ENCODE results near the gene AHNAK.

Gene AHNAK

DNA sequence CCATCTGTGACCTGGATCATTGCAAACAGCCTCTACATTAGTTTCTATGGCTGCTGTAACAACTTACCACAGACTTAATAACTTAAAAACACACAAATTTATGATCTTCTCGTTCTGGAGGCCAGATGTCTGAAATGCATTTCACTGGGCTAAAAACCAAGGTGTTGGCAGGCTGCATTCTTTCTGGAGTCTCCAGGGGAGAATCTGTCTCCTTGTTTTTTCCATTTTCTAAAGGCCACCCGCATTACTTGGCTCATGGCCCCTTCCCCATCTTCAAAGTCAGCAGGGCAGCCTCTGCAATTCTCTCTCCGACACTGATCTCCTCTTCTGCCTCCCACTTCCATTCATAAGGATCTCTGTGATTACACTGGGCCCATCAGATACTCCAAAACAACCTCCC, 116.2 kb downstream of the AHNAK start:
- no peak for DNase-seq

GRCh38 chr11:62428871-62429560, 117.6 kb downstream of the AHNAK start:
- DNase-seq = no peak

- DNase-seq = no peak
These were observed 118.9 kb downstream of the AHNAK start for GRCh38 chr11:62427630-62428233.

DNA sequence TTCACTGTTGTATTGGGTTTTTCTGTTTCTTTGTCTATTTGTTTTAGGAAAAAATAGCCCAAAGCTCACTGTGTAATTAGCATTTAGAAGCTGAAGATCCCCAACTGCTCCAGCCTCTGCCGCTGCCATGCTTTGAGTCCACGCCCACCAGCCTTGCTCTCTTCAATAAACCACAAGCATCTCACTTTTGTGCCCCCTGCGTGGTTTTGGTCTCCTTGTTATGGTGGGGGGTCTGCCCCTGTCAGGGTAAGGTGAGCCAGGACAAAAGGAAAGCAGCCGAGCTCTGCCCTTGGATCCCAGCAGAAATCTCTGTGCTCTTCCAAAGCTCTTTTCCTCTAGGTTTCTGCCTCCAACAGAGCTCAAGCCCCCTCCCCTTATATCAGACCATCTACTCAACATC, 123.6 kb downstream of the AHNAK start:
- no peak for DNase-seq

DNA sequence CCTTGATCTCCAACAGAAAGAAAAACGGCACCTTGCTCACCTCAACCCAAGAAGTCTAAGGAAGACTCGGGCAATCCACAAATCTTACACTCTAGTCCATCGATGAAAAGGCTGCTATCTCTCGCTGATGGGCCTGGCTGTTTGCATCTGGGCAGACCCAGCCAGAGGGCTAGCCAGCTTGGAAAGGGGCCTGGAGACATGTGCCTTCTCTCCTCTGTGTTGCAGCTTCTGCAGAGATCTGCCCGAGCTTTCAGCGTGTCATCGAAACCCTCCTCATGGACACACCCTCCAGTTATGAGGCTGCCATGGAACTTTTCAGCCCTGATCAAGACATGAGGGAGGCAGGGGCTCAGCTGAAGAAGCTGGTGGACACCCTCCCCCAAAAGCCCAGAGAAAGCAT, 124.6 kb downstream of the AHNAK start:
- no peak for DNase-seq

GRCh38 chr11:62420882-62421281, 125.7 kb downstream of the AHNAK start:
- DNase-seq = no peak

DNA sequence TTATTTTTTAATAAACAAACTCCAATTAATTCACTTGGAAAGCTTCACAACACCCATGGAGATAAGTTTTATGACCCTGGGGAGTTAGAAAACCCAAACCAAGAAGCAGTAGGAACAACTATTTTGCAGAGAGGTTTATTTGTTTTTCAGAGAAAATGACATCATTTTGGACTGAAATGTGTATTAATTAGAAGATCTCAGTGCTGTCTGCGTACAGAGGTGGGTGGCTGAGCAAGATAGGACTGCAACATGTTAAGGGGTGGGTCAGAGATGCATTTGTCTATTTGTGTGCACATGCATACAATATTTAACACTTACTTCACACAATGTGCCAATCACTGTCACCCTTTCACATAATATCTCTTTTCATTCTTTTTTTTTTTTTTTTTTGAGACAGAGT, 126.7 kb downstream of the AHNAK start:
- no peak for DNase-seq

DNA sequence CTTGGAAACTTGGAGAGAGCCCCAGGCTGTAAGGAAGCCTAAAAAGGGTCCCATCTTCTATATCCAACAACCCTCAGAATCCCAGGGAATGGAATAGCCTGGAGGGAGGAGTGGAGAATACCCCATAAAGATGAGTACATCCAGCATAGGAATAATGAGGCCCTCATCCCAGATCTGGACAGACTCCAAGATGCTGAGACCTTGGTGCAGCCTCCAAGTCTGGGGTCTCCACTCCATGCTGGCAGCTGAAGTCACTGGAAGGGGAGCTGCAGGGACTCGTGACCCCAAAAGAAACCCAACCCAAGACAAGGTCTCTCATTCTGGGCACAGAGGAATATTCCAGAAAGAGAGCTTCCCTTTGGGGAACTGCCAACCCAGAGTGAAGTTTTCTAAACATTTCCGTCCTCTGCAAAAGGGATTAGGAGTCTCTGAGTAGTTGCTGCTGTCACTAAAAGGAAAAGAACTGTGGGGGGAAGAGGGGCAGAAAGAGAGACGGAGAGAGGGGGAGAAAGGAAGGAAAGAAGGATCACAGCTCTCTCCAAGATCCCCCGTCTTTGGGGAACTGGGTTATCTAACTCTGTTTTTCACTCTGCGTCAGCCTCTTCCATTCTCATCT, 127.2 kb downstream of the AHNAK start:
- DNase-seq = no peak

GRCh38 chr11:62418733-62419132, 127.9 kb downstream of the AHNAK start, which contains the start of gene SCGB1A1:
Gene SCGB1A1 (plus strand): TSS chr11:62419033. CDS start chr11:62419096, 63 bp downstream.
- no peak for DNase-seq

- DNase-seq = no peak
These were observed 128.5 kb downstream of the AHNAK start for GRCh38 chr11:62418136-62418535.

- no peak for DNase-seq
These were observed 130.0 kb downstream of the AHNAK start for GRCh38 chr11:62416596-62416995.

DNA sequence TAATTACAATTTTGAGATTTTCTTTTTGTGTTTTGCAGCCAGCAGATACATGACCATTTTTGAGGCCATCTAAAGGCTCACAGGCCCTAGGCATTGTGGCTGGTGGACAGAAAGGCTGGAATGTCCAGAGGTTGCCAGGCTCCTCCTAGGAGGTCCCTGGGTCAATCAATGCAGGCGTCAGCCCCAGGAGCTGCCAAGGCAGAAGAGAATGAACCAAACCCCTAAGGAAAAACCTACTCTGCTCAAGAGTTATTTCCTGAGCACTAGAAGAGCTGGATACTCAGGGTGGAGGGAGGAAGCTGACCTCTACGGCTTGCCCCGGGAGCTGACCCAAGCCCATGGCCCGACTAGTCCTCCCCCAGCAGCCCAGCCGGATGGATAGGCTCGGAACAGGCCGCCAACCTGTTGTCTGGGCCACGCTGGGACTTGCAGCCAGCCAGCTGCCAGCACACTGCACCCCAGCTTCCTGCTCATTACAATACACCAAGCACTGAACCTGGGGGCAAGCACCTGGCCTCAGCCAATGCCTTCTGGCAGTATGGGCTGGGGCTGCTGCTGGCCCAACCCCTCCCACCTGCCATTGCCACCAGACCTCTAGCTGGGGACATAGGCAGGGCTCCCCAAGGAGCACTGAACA, 133.4 kb downstream of the AHNAK start:
- no peak for DNase-seq

- DNase-seq = no peak
These were observed 135.1 kb downstream of the AHNAK start for GRCh38 chr11:62411524-62411923.

DNA sequence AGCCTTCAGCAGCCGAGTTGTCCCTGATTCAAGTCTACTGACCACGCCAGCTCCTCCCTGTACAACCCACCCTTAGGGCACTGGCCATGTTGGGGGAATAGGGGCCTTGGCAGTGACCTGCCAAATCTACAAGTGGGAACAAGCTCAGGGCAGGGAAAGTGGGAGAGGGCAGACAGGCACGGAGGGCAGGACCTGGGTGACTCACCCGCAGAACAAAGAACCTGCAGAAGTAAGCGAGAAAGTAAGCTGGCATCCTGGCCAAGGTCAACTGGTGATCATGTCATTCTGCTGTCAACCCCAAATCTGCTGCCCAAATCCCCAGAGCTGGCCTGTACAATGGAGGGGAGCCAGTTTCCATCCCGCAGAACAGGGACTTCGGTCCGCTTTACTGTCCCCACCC, 135.6 kb downstream of the AHNAK start:
- DNase-seq = no peak

DNA sequence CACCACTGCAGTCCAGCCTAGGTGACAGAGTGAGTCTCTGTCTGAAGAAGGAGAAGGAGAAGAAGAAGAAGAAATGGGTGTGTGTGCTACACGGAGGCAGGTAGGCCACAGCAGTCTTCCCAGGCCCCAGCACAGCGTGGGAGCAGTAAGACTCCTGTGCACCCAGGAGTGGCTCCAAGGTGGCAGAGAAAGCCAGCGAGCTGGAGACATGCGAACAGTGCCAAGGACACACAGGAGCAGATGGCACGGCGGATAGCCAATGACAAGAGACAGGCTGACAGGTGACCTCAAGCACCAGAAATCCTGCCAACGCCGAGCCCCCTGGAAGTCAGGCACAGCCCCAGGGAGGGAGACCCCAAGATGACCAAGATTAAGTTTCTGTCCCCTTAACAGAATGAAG, 136.8 kb downstream of the AHNAK start:
- DNase-seq = no peak

GRCh38 chr11:62406034-62406433, 140.6 kb downstream of the AHNAK start:
- no peak for DNase-seq

- DNase-seq = no peak
These were observed 141.7 kb downstream of the AHNAK start for GRCh38 chr11:62404901-62405300.

DNA sequence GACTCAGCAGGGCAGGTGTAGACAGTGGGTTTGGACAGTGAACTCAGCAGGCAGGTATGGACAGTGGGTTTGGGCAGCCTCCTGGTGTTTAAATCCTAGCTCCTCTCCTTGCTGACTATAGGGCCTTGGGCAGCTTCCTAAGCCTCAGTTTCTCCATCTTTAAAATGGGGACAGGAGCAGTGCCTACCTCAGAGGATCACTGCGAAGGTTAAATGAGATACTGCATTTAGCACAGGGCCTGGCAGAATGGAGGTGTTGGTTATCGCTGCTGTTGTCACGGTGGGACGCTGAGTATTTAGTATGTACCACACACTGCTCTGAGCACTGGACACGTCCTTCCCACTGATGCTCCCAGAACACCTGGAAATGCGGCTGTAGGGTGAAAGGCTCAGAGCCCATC, 142.2 kb downstream of the AHNAK start:
- no peak for DNase-seq

GRCh38 chr11:62402960-62403730, 143.5 kb downstream of the AHNAK start:
- no peak for DNase-seq

DNA sequence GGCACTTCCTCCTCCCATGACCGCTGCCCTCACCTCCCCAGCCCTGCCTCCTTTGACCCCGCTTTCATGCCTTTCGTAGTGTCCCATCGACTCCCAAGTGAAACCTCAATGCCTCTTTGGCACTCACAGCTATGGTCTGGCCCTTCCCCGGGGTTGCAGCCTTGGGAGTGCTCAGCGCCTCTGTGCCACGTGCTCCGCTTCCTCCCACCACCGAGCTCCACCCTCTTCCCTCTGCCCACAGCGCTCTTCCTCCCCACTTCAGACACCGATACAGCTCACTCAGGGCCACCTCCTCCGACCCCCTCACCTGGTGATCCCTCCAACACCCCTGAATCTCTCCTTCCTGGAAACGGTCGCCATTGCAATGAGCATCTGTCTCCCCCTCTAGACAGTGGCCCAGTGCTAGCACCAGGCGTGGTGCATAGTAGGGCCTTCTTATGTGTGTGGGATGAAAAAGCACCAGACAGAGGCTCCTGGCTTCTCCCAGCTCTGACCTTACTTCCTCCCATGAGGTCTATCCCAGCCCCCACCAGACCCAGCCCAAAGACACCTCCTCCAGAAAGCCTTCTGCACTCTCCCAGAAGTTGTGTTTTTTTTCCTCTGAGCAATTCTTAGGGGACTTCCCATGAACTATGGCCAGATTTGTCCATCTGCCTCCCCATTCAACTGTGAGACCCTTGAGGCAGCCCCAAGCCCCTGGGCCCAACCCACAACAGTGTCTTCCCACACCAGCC, 144.2 kb downstream of the AHNAK start:
- no peak for DNase-seq

DNA sequence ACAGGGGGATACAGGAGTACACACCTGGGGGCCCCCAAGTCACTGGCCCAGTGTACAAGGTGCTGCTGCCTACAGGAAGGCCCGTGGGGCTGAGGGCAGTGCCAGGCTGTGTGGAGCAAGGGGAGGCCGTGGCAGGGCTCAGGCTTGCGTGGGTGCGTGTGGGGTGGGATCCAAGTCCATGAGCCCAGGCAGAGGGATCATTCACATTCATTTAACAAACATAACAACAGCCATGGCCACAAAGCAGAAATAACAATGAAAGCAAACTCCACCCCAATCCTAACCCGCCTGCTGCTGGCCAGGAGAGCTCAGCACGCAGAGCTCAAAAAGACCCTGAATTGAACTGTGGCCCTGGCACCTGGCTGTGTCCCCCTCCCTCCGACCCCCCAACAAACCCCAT, 144.8 kb downstream of the AHNAK start:
- no peak for DNase-seq

DNA sequence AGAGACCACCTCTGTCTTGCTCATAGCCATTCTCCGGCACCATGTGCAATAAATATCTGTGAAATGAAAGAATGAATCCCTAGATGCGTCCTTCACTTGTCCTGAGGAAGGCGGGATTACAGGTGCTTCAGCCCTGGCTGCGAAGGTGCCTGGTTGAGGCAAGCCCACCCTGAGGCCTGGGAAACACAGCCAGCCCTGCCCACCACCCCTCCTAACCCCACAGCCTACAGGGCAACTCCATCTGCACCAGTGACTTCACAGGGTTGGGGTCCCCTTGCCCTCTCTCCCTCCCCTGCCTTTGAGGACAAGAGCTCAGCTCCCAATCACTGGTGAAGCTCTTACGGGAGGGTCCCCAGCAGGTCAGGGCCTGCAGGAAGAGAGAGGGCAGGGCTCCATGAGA, 145.2 kb downstream of the AHNAK start:
- no peak for DNase-seq
